GM19025 (cell line): ENCODE results near the gene GDF11.
"Not testable (repeated sequence)": the region's sequence is repeated elsewhere in the genome, so short reads cannot be mapped to it uniquely, and the experiment has no call there.

Source experiments
- ATAC-seq: cut with Tn5 transposase; IDR thresholded peaks from one replicate; pipeline ENCODE4 v1.9.1; 2021; ENCODE audit warnings: mild to moderate bottlenecking, low read depth, moderate library complexity; ENCODE audit not compliant: unreplicated experiment

Gene GDF11

DNA sequence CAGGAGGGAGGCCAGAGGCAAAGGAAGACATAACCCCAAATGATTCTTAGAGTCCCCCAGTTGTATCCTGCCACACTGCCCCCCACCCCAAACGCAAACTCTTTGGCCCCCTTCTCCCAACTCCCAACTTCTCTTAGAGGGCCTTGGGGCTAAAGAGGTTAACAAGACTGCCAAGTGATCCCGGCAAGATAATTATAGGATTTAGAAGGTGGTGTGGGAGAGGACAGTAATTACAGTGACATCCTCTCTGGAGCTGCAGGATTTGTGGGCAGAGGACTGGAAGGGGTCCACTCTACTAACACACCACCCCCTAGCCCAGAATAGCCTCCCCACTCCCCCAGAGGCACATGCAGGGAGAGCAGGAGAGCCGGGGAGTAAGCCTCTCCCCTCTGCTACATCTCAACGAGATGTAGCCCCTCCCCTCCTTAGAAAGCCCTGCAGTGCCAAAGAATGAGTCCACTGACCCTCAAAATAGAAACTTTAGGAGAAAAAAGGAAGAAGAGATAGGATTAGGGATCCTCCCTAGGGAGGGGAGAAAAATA lies 5.3 kb upstream of the GDF11 start:
- ATAC-seq = no peak

GRCh38 chr12:55738123-55739024 lies 4.5 kb upstream of the GDF11 start:
- ATAC-seq = peak; percentile 87

DNA sequence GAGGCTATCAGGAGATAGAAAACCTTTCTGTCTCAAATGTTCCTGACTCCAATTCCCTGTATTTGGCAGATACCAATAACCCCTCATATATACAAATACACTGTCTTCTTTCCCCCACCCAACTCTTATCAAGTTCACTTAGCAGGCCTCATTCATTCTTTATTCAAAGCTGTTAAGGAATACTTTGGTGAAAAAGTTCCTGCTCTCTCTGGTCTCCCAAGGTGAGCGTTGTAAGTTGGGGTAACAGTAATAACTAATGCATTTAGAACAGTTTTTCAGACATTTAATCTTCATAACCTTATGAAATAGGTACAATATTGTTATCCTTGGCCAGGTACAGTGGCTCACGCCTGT lies 3.9 kb upstream of the GDF11 start:
- no peak for ATAC-seq

DNA sequence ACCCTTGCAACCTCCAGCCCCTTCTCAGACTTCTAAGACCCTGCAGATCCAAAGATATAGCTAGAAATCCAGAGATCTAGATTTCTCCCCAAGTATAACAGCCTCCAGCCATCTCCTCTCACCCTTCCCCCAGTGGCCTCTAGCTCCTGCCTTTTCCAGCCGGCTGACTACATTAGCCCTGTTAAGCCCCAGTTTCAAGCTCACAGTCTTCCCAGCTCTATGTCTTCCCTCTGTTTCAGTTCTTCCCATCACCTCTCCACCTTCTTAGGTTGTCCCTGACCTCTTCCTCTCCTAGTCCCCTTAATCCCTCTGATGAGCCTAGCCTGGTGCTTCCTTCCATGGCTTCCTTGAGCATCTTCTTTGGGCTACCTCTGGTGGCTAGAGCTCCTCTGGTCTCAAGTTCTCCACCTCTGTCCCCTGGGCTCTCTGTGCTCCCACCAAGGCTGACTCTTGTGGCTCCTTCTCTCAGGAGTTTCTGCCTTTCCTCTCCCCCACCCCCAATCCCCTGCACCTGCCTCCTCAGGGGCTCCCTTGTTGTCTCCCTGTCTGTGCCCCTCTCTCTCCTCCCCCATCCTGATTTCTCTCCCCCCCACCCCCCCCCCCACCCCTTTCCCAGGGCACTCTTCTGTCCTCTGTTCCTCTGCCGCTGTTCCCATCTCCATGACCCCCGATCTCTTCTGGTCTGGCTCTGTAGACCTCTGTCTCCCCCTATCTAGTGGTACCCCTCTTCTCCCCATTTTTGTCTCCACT lies 816 bp upstream of the GDF11 start:
- no peak for ATAC-seq

GRCh38 chr12:55743406-55744339 lies 751 bp downstream of the GDF11 start:
- peak; percentile 58 for ATAC-seq

DNA sequence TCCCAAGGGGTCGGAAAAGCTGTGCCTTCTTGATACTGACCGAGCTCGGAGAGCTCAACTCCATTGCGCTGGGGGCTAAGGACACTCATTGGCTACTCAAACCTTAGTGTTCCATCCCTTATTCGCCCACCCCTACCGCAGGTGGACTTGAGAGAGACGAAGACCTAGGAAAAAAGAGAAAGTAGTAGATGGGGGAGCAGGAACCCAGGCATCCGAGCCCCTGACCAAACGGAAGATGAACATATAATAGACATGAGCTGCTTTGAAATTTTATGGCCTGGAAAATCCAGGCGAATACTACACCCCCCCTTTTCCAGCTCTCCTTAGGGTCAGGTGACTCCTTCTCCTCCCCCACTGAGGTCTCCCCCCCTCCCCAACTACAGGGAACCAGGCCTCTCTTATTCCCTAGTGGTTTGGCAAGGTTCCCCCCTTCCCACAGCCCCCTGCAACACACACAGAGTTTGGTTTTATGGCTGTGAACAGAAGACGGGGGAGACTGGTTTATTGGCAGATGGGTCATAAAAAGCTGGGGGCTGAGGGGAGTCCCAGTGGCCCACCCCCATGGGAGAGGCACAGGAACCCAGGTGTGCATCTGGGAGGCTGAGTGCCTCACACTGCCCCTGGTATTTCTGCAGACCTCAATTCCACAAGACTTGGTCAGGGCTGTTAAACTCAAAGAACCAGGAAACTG lies 1.6 kb downstream of the GDF11 start:
- ATAC-seq = no peak

- no peak for ATAC-seq
These were observed 2.6 kb downstream of the GDF11 start for GRCh38 chr12:55745361-55746173.

- no peak for ATAC-seq
These were observed 3.4 kb downstream of the GDF11 start for GRCh38 chr12:55746174-55746912.

GRCh38 chr12:55746913-55747231 lies 4.0 kb downstream of the GDF11 start:
- ATAC-seq = no peak

DNA sequence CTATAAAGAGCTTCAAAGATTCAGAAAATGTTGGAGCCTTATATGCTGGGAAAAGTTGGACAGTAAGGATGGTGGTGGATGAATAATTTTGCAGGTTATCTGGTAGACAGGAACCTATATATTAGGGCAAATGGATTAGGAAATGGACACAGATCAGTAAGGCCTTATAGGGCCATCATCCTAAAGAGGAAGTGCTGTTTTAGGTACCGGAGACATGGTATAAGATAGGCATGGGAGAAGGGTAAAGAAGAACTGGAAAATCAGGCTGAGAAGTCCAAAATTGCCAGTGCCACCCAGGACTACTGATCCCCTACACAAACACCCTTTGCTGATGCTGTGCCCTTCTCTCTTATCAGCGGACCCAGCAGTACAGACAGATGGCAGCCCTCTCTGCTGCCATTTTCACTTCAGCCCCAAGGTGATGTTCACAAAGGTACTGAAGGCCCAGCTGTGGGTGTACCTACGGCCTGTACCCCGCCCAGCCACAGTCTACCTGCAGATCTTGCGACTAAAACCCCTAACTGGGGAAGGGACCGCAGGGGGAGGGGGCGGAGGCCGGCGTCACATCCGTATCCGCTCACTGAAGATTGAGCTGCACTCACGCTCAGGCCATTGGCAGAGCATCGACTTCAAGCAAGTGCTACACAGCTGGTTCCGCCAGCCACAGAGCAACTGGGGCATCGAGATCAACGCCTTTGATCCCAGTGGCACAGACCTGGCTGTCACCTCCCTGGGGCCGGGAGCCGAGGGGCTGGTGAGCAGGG lies 5.5 kb downstream of the GDF11 start:
- no peak for ATAC-seq

DNA sequence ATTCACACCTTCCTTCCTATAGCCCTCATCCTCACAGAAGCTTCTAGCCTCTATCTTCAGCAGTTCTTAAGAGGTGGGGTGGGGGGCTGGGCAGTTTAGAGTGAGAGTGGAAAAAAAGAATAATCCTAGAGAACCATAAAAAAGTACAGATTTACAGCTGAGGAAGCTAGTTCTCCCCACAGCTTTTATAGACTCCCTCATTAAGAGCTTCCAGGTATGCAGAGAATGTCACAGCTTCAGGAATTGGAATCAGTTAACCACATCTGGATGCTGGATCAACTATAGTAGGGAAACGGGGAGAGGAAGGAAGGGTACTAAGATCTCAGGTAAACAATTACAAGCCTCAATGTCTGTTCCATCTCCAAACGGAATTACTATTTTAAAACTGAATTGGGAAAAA lies 12.3 kb downstream of the GDF11 start:
- ATAC-seq = no peak

DNA sequence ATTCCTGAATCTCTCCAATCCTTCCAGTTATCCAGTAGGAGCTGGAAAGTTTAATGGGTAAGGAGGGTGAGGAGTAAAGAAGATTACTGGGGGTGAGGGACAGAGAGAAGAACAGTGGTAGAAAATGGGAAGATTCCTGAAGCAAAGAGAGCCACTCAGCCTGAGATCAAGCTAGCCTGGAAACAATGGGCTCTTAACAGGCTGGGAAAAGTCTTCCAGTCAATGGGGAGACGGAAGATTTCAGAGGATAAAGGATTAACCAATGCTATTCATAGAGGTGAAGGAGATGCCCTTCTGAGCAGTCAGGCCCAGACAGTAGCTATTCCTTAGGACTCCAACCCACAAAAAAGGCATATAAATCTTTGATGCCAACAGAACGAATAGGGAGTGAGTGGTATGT lies 14.8 kb downstream of the GDF11 start:
- ATAC-seq = no peak

GRCh38 chr12:55758575-55758974 lies 15.7 kb downstream of the GDF11 start:
- ATAC-seq = not testable (repeated sequence)

DNA sequence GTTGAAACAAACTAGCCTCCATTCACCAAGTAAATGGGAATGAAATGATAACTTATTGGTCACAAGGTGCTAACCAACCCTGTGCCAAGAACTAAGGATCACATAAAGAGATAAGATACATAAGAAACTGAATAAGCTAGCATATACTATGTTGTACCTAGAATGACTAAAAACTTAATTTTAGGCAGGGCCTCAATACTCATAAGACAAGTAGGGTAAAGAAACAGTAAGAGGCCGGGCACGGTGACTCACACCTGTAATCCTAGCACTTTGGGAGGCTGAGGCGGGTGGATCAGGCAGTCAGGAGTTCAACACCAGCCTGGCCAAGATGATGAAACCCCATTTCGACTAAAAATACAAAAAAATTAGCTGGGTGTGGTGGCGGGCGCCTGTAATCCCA lies 17.7 kb downstream of the GDF11 start:
- no peak for ATAC-seq

GRCh38 chr12:55762646-55763045 lies 19.7 kb downstream of the GDF11 start:
- no peak for ATAC-seq

- ATAC-seq = no peak
These were observed 22.9 kb downstream of the GDF11 start for GRCh38 chr12:55765736-55766290.

- no peak for ATAC-seq
These were observed 24.2 kb downstream of the GDF11 start for GRCh38 chr12:55767156-55767555.

DNA sequence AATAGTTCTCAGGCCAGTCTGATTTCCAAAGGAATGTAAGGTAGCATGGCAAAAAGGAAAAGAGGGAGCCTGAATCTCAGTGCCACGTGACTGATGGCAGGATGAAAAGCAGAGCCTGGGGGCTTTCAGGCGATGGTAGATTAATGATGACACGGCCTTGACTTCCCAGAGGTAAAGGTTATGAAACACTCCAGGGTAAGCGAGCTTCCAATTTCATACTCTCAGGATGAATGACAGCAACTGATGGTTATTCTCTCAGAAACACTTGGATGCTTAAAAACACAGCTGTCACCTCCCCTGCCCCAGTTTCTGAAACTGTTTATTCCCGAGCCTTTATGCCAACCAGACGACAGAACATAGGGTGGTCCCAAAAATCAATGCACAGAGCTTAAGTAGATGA lies 28.8 kb downstream of the GDF11 start:
- ATAC-seq = no peak
